SHP77 (cell line): Measurements from ENCODE around the gene PHYKPL.

Source experiments
- DNase-seq, 2 experiments: peaks; one replicate each; lab custom pipeline; 2025; lab: John Stamatoyannopoulos, UW

The PHYKPL gene

GRCh38 chr5:178189433-178189832 lies 43.2 kb downstream of the PHYKPL start:
- DNase-seq: no peak

GRCh38 chr5:178187014-178187413 lies 45.6 kb downstream of the PHYKPL start, which contains the start of gene GMCL2:
TSS of gene GMCL2 (minus strand) at chr5:178187371. CDS start at chr5:178187299, 72 bp downstream.
- no peak for DNase-seq

GRCh38 chr5:178186427-178186826 lies 46.2 kb downstream of the PHYKPL start:
- DNase-seq: no peak

- no peak for DNase-seq
These were observed 50.3 kb downstream of the PHYKPL start for GRCh38 chr5:178182158-178182876.

GRCh38 chr5:178180141-178180863 lies 52.3 kb downstream of the PHYKPL start:
- DNase-seq: no peak

- no peak for DNase-seq
These were observed 55.0 kb downstream of the PHYKPL start for GRCh38 chr5:178177569-178177968.

- no peak for DNase-seq
These were observed 55.8 kb downstream of the PHYKPL start for GRCh38 chr5:178176791-178177190.

- no peak for DNase-seq
These were observed 58.1 kb downstream of the PHYKPL start for GRCh38 chr5:178174456-178174855.

- no peak for DNase-seq
These were observed 62.1 kb downstream of the PHYKPL start for GRCh38 chr5:178170455-178170854.

- DNase-seq: no peak
These were observed 67.0 kb downstream of the PHYKPL start for GRCh38 chr5:178165581-178165980.

- peak; percentile 67 to 83 for DNase-seq
These were observed 68.5 kb downstream of the PHYKPL start for GRCh38 chr5:178163772-178164735.

- DNase-seq: no peak
These were observed 70.1 kb downstream of the PHYKPL start for GRCh38 chr5:178162481-178162880.

GRCh38 chr5:178160176-178160575 lies 72.4 kb downstream of the PHYKPL start:
- DNase-seq: no peak
